SK-N-MC (cell line): ENCODE measurements around the gene PARP9.

Source experiments
- EZH2 ChIP-seq: fragments of 200-600 bp; sonication (generic); IDR thresholded peaks from one replicate; pipeline ENCODE4 v1.6.1; 2017; ENCODE audit warnings: antibody characterized with exemption
- FOXP2 ChIP-seq: optimal IDR thresholded peaks from 2 replicates; pipeline ENCODE3; 2011; ENCODE audit warnings: mild to moderate bottlenecking, moderate library complexity; ENCODE audit not compliant: insufficient read depth; ENCODE audit errors: extremely low read length, control extremely low read depth
- POLR2AphosphoS5 ChIP-seq: IDR thresholded peaks from 2 replicates; pipeline ENCODE4 v1.6.1; 2012; ENCODE audit warnings: mild to moderate bottlenecking, low read depth, low read length, borderline replicate concordance

DNA sequence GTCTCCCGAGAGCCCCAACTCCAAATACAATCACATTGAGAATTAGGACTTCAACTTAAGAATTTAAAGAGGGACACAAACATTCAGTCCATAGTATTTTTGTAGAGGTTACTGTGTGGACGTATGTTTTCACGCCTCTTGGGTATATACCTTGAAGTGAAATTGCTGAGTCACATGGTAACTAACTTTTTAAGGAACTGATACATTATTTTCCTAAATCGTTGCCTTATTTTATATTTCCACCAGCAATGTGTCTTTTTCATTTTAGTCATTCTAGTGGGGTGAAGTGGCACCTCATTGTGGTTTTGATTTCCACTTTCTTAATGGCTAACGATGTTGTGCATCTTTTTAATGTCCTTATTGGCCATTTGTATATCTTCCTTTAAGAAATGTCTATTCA is 25.2 kb upstream of the PARP9 start:
- TF ChIP-seq EZH2 (no peak), POLR2AphosphoS5 (no peak), FOXP2 (no peak)
